Esophagus muscularis mucosa (tissue), 3 donors: Measurements from ENCODE around the gene NRXN3.

Source experiments
- POLR2A ChIP-seq: fragments of 450-650 bp; IDR thresholded peaks from one replicate; pipeline ENCODE4 v1.6.1; 2017; ENCODE audit warnings: antibody characterized with exemption, moderate library complexity, mild to moderate bottlenecking, low read depth
- POLR2AphosphoS5 ChIP-seq, 2 donors: sonication (generic); formaldehyde crosslinking; IDR thresholded peaks; one replicate each; pipeline ENCODE4 v1.6.1; 2017; ENCODE audit warnings: antibody characterized with exemption in 2 of 2
- TF ChIP-seq, protein P1 (sequence below), 3 experiments: fragments of 200-600 bp in 2 of 3; fragments of 450-650 bp in 1 of 3; sonication (generic) in 2 of 3; IDR thresholded peaks; one replicate each; pipeline ENCODE4 v1.5.1; 2017 to 2019; ENCODE audit warnings: antibody characterized with exemption in 3 of 3, mild to moderate bottlenecking in 2 of 3, moderate library complexity in 1 of 3

- TF ChIP-seq, protein P1, sequence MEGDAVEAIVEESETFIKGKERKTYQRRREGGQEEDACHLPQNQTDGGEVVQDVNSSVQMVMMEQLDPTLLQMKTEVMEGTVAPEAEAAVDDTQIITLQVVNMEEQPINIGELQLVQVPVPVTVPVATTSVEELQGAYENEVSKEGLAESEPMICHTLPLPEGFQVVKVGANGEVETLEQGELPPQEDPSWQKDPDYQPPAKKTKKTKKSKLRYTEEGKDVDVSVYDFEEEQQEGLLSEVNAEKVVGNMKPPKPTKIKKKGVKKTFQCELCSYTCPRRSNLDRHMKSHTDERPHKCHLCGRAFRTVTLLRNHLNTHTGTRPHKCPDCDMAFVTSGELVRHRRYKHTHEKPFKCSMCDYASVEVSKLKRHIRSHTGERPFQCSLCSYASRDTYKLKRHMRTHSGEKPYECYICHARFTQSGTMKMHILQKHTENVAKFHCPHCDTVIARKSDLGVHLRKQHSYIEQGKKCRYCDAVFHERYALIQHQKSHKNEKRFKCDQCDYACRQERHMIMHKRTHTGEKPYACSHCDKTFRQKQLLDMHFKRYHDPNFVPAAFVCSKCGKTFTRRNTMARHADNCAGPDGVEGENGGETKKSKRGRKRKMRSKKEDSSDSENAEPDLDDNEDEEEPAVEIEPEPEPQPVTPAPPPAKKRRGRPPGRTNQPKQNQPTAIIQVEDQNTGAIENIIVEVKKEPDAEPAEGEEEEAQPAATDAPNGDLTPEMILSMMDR (IDR thresholded peaks at IDR 0.05): no peak
- TF ChIP-seq POLR2A (no peak), POLR2AphosphoS5 (IDR thresholded peaks at IDR 0.05) (no peak)
These were observed 276.6 kb downstream of the NRXN3 start for GRCh38 chr14:78446807-78447206.
